Endothelial cell of umbilical vein (primary cell): ENCODE measurements around the gene AOX1. TPM values are rescaled to one million over a fixed set of nuclear protein-coding genes. Genes with fewer than 3 reads are reported as not detected.

Experiments used
- BruUV-seq: library from RNA; stranded (reverse); fragments of 400-500 nt; replicated peaks from 2 replicates; lab custom pipeline; 2021; lab: Mats Ljungman, UMichigan
- CTCF ChIA-PET: fragments of 300-600, 350-600 bp; sonication (Branson Sonifier 250); formaldehyde crosslinking; loops from one replicate; lab custom pipeline; 2021; ENCODE audit warnings: antibody characterized with exemption, inconsistent platforms; lab: Charles Lee
- POLR2A ChIA-PET: fragments of 300-600, 350-600 bp; sonication (Branson Sonifier 250); formaldehyde crosslinking; loops from one replicate; lab custom pipeline; 2021; ENCODE audit warnings: antibody characterized with exemption, inconsistent platforms; lab: Charles Lee
- DNase-seq: peaks from one replicate; pipeline ENCODE4 v3.0.0-alpha.2; 2011; ENCODE audit warnings: low read depth, low spot score
- FAIRE-seq: peaks from 2 replicates; lab custom pipeline; 2011; peaks lifted over from hg19 to GRCh38; lab: Jason Lieb, UNC
- H2AFZ ChIP-seq: 2 replicates; pipeline ENCODE4 v1.6.0; 2012; ENCODE audit warnings: low read depth, low read length, control low read depth, inconsistent platforms
- H3K27ac ChIP-seq: 2 replicates; pipeline ENCODE4 v1.5.1; 2011; ENCODE audit warnings: low read depth, mild to moderate bottlenecking, control low read depth, low read length, moderate library complexity; ENCODE audit not compliant: insufficient read depth
- H3K27me3 ChIP-seq, 2 experiments: 2 replicates each; pipeline versions ENCODE4 v1.6.0 to v1.6.1; 2011; ENCODE audit warnings: low read length in 2 of 2, mixed read lengths in 1 of 2; ENCODE audit not compliant: control insufficient read depth in 2 of 2, insufficient read depth in 2 of 2
- H3K36me3 ChIP-seq, 2 experiments: 2 replicates in 1 of 2; 3 replicates in 1 of 2; pipeline ENCODE4 v1.5.1; 2011; ENCODE audit warnings: low read length in 2 of 2, mild to moderate bottlenecking in 1 of 2, moderate library complexity in 1 of 2; ENCODE audit not compliant: control insufficient read depth in 2 of 2, insufficient read depth in 2 of 2; ENCODE audit errors: extremely low read depth in 1 of 2
- H3K4me1 ChIP-seq: 3 replicates; pipeline ENCODE4 v1.5.1; 2011; ENCODE audit warnings: mild to moderate bottlenecking, low read length; ENCODE audit not compliant: control insufficient read depth, insufficient read depth; ENCODE audit errors: extremely low read depth
- H3K4me2 ChIP-seq: 2 replicates; pipeline ENCODE4 v1.6.1; 2011; ENCODE audit warnings: low read length, control low read depth, mixed read lengths; ENCODE audit not compliant: insufficient read depth
- H3K4me3 ChIP-seq, 3 experiments: fragments of 200-600 bp in 1 of 3; sonication (generic), shearing (Covaris generic) in 1 of 3; replicated peaks in 1 of 3; 2 replicates each; pipeline ENCODE4 v1.5.1; 2011 to 2016; ENCODE audit warnings: control low read depth in 3 of 3, low read length in 3 of 3, mild to moderate bottlenecking in 2 of 3, inconsistent platforms in 1 of 3, low read depth in 1 of 3, moderate library complexity in 1 of 3; ENCODE audit not compliant: insufficient read depth in 1 of 3
- H3K79me2 ChIP-seq: 2 replicates; pipeline ENCODE4 v1.6.0; 2012; ENCODE audit warnings: low read length, inconsistent platforms; ENCODE audit not compliant: control insufficient read depth, insufficient read depth
- H3K9ac ChIP-seq: replicated peaks from 2 replicates; pipeline ENCODE3; 2011; ENCODE audit warnings: low read length, control low read depth; ENCODE audit not compliant: insufficient read depth; ENCODE audit errors: extremely low read depth
- H3K9me1 ChIP-seq: replicated peaks from 3 replicates; pipeline ENCODE4 v1.6.0; 2011; ENCODE audit warnings: mild to moderate bottlenecking, low read length; ENCODE audit not compliant: control insufficient read depth, insufficient read depth; ENCODE audit errors: extremely low read depth
- H3K9me3 ChIP-seq: replicated peaks from 2 replicates; pipeline ENCODE4 v1.5.1; 2012; ENCODE audit warnings: low read length, inconsistent platforms; ENCODE audit not compliant: control insufficient read depth, insufficient read depth
- H4K20me1 ChIP-seq: replicated peaks from 2 replicates; pipeline ENCODE3; 2011; ENCODE audit warnings: mild to moderate bottlenecking, low read length; ENCODE audit not compliant: control insufficient read depth, insufficient read depth; ENCODE audit errors: extremely low read depth
- CTCF ChIP-seq, 2 donors: IDR thresholded peaks; 1 replicate in 1 of 2; 2 replicates in 1 of 2; pipeline ENCODE4 v1.5.1; 2011; ENCODE audit warnings: low read length in 2 of 2, mild to moderate bottlenecking in 2 of 2, moderate library complexity in 2 of 2, control low read depth in 1 of 2, inconsistent platforms in 1 of 2, low read depth in 1 of 2; ENCODE audit not compliant: insufficient read depth in 1 of 2; ENCODE audit errors: extremely low read depth in 1 of 2
- EZH2 ChIP-seq: IDR thresholded peaks from 2 replicates; pipeline ENCODE4 v1.6.1; 2012; ENCODE audit warnings: borderline replicate concordance, low read depth, mild to moderate bottlenecking, moderate library complexity, low read length, inconsistent platforms; ENCODE audit not compliant: severe bottlenecking
- FOS ChIP-seq: IDR thresholded peaks from 2 replicates; pipeline ENCODE4 v1.6.1; 2011; ENCODE audit warnings: mild to moderate bottlenecking, low read length, moderate library complexity, borderline replicate concordance; ENCODE audit not compliant: insufficient read depth
- GATA2 ChIP-seq: IDR thresholded peaks from 2 replicates; pipeline ENCODE4 v1.7.0; 2011; ENCODE audit warnings: low read depth, mild to moderate bottlenecking, moderate library complexity, mixed read lengths, low read length; ENCODE audit not compliant: insufficient read length, insufficient read depth
- JUN ChIP-seq: IDR thresholded peaks from 2 replicates; pipeline ENCODE4 v1.6.1; 2011; ENCODE audit warnings: borderline replicate concordance, low read depth; ENCODE audit not compliant: insufficient read length, insufficient read depth
- MYC ChIP-seq: IDR thresholded peaks from one replicate; pipeline ENCODE4 v1.6.1; 2011; ENCODE audit warnings: mild to moderate bottlenecking, low read depth, low read length
- POLR2A ChIP-seq: IDR thresholded peaks from 2 replicates; pipeline ENCODE4 v1.6.1; 2012; ENCODE audit warnings: low read depth, mild to moderate bottlenecking, control low read depth, low read length
- POLR2AphosphoS5 ChIP-seq: IDR thresholded peaks from 2 replicates; pipeline ENCODE4 v1.6.1; 2012; ENCODE audit warnings: low read depth, mild to moderate bottlenecking, control low read depth, low read length, moderate library complexity; ENCODE audit not compliant: insufficient read depth
- dilution Hi-C: fragments of 300-500 bp; cut with MboI; formaldehyde crosslinking; loops from one replicate; pipeline ENCODE4 v1.15.0; 2019; ENCODE audit warnings: low sequenced_read_pairs; ENCODE audit not compliant: extremely low pct_ligation_motif_present
- intact Hi-C: fragments of 100-400 bp; cut with micrococcal nuclease; formaldehyde crosslinking; loops from one replicate; pipeline ENCODE4 v1.10.0; 2022
- polyA plus RNA-seq, 4 experiments: library from polyadenylated mRNA; depleted of rRNA in 3 of 4; stranded (reverse) in 3 of 4; unstranded in 1 of 4; fragments of >200 nt; gene quantifications; 2 replicates each; pipeline versions ENCODE4 v1.2.1 to v1.2.3, GENCODE V29; 2011 to 2012; ENCODE audit warnings: missing spikeins in 1 of 4
- total RNA-seq: library from RNA; stranded (reverse); gene quantifications from 2 replicates; pipeline ENCODE4 v1.2.3, GENCODE V29; 2021
- TF ChIP-seq, protein P1 (sequence below): IDR thresholded peaks from 2 replicates; pipeline ENCODE4 v1.6.1; 2011; ENCODE audit not compliant: insufficient read depth, insufficient read length

The AOX1 gene
- total and polyA plus RNA-seq, 2 donors (not counting 3 experiments of a cell fraction or from before 2014, with no cell fraction given) = 0.03 to 0.46 TPM

- intact Hi-C loops = no loop called here
- dilution Hi-C loops = no loop called here
- Histone ChIP-seq H3K4me2 (no peak overlapping the region), H2AFZ (peak overlapping the region; percentile 63), H4K20me1 (no peaks in the 10 kb centered on the region), H3K9me3 (no peaks in the 10 kb centered on the region), H3K4me3 (no peak overlapping the region), H3K36me3 (no peaks in the 10 kb centered on the region), H3K27ac (no peak overlapping the region), H3K9ac (no peak overlapping the region), H3K4me1 (no peaks in the 10 kb centered on the region), H3K9me1 (no peaks in the 10 kb centered on the region), H3K79me2 (no peaks in the 10 kb centered on the region), H3K27me3 (peaks cover 2 to 6% of the 10 kb centered on the region in 2 experiments)
- no TSS peak for BruUV-seq
- ChIA-PET CTCF (no interaction called here), POLR2A (no interaction called here)
- no peak for FAIRE-seq
- no peak for TF ChIP-seq JUN
- no peak for TF ChIP-seq FOS
- TF ChIP-seq POLR2AphosphoS5 = no peak
- TF ChIP-seq POLR2A = no peak
- no peak for TF ChIP-seq CTCF (IDR thresholded peaks at IDR 0.05; ENCODE audit: extremely low read depth in 1 of 2, insufficient read depth in 1 of 2, low read depth in 1 of 2, low read length in 2 of 2)
- TF ChIP-seq MYC = no peak
- TF ChIP-seq, protein P1, sequence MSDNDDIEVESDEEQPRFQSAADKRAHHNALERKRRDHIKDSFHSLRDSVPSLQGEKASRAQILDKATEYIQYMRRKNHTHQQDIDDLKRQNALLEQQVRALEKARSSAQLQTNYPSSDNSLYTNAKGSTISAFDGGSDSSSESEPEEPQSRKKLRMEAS = no peak
- no peak for TF ChIP-seq EZH2
- TF ChIP-seq GATA2 = no peak
- no peak for DNase-seq
These were observed 38.8 kb downstream of the AOX1 start for GRCh38 chr2:200624658-200625057.
